ENCODE results near the gene HTR3B.

GRCh38 chr11:113994077-113994954 lies 89.7 kb downstream of the HTR3B start:
- peak; percentile 86 for TF ChIP-seq CTCF (IDR thresholded peaks at IDR 0.05; ENCODE audit: low read depth, low read length, poor library complexity, severe bottlenecking)
- TF ChIP-seq EZH2phosphoT487 (IDR thresholded peaks at IDR 0.05; ENCODE audit: borderline replicate concordance, low read length) = no peak

All from DOHH2 (cell line).